OCI-LY7 (cell line): ENCODE measurements around the gene FAM177A1. TPM values are rescaled to one million over a fixed set of nuclear protein-coding genes. Genes with fewer than 3 reads are reported as not detected.

Experiments
- BruUV-seq: library from RNA; stranded (reverse); fragments of 400-500 nt; replicated peaks from 2 replicates; lab custom pipeline; 2021; lab: Mats Ljungman, UMichigan
- CTCF ChIA-PET: fragments of 300-600 bp; sonication (Branson Sonifier 250); formaldehyde crosslinking; loops from one replicate; lab custom pipeline; 2022; ENCODE audit warnings: antibody characterized with exemption; ENCODE audit not compliant: unreplicated experiment; lab: Charles Lee
- POLR2A ChIA-PET: fragments of 300-600 bp; sonication (Branson Sonifier 250); formaldehyde crosslinking; loops from one replicate; lab custom pipeline; 2022; ENCODE audit warnings: antibody characterized with exemption; lab: Charles Lee
- DNase-seq: peaks from one replicate; pipeline ENCODE4 v3.0.0-alpha.2; 2015; ENCODE audit warnings: low spot score
- H2AFZ ChIP-seq: fragments of 200-600 bp; sonication (generic), shearing (Covaris generic); 2 replicates; pipeline ENCODE4 v1.6.1; 2014; ENCODE audit warnings: mild to moderate bottlenecking, antibody characterized with exemption, low read length, moderate library complexity
- H3K27ac ChIP-seq: fragments of 200-600 bp; sonication (generic); 2 replicates; pipeline ENCODE4 v1.5.1; 2014; ENCODE audit warnings: mixed run types, low read depth, mild to moderate bottlenecking, moderate library complexity, low read length, inconsistent platforms; ENCODE audit not compliant: poor library complexity, severe bottlenecking
- H3K36me3 ChIP-seq: fragments of 200-600 bp; sonication (generic); 2 replicates; pipeline ENCODE4 v1.6.1; 2014; ENCODE audit warnings: mild to moderate bottlenecking, antibody characterized with exemption, low read length, moderate library complexity, mixed read lengths; ENCODE audit not compliant: insufficient read depth
- H3K4me1 ChIP-seq: fragments of 200-600 bp; sonication (generic); 2 replicates; pipeline ENCODE4 v1.5.1; 2014; ENCODE audit warnings: mild to moderate bottlenecking, low read length; ENCODE audit not compliant: insufficient read depth, poor library complexity, severe bottlenecking
- H3K4me2 ChIP-seq: fragments of 200-600 bp; sonication (generic); 2 replicates; pipeline ENCODE4 v1.6.1; 2014; ENCODE audit warnings: mild to moderate bottlenecking, low read length
- H3K4me3 ChIP-seq: fragments of 200-600 bp; sonication (generic); 2 replicates; pipeline ENCODE4 v1.5.1; 2014; ENCODE audit warnings: mild to moderate bottlenecking, low read depth, low read length; ENCODE audit not compliant: poor library complexity, severe bottlenecking
- H3K79me2 ChIP-seq: fragments of 200-600 bp; sonication (generic); 2 replicates; pipeline ENCODE4 v1.6.1; 2016; ENCODE audit warnings: low read depth, mild to moderate bottlenecking, low read length, moderate library complexity, mixed read lengths; ENCODE audit not compliant: insufficient read depth
- H3K9me2 ChIP-seq: fragments of 200-600 bp; sonication (generic); 2 replicates; pipeline ENCODE4 v1.6.1; 2016; ENCODE audit warnings: mild to moderate bottlenecking, low read length, mixed read lengths; ENCODE audit not compliant: insufficient read depth
- H3K9me3 ChIP-seq: fragments of 200-600 bp; sonication (generic); 2 replicates; pipeline ENCODE4 v1.6.1; 2014; ENCODE audit warnings: mild to moderate bottlenecking, mixed run types, low read length, mixed read lengths
- H4K20me1 ChIP-seq: fragments of 200-600 bp; sonication (generic); 2 replicates; pipeline ENCODE4 v1.6.1; 2014; ENCODE audit warnings: mild to moderate bottlenecking, antibody characterized with exemption, low read length, moderate library complexity, mixed read lengths; ENCODE audit not compliant: insufficient read depth
- CTCF ChIP-seq: fragments of 200-600 bp; sonication (generic); conservative IDR thresholded peaks from 2 replicates; pipeline ENCODE4 v1.5.1; 2014; ENCODE audit warnings: mild to moderate bottlenecking, antibody characterized with exemption, low read length, moderate library complexity, mixed read lengths
- EZH2phosphoT487 ChIP-seq: fragments of 200-600 bp; sonication (generic); IDR thresholded peaks from 2 replicates; pipeline ENCODE4 v1.6.1; 2018; ENCODE audit warnings: low read depth, borderline replicate concordance, mild to moderate bottlenecking, mixed run types, antibody characterized with exemption, low read length, moderate library complexity, mixed read lengths
- intact Hi-C: fragments of 100-400 bp; cut with micrococcal nuclease; formaldehyde crosslinking; loops from one replicate; pipeline ENCODE4 v1.10.0; 2022; ENCODE audit not compliant: unreplicated experiment
- total RNA-seq, 2 experiments: library from RNA; depleted of rRNA in 1 of 2; stranded (reverse); fragments of >200 nt in 1 of 2; shearing (Covaris generic) in 1 of 2; gene quantifications; 2 replicates each; pipeline ENCODE4 v1.2.3, GENCODE V29; 2014 to 2022

FAM177A1 gene
- total RNA-seq, 2 experiments from 2014 or later = 17.3 to 31.8 TPM

- no peak overlapping the region for H3K4me3 ChIP-seq
- H3K79me2 ChIP-seq = 0 out of 2 replicates have a peak, but pooled peaks cover 3% of the 10 kb centered on the region
- intact Hi-C loops = no loop called here
- BruUV-seq = no TSS peak
- no peak overlapping the region for H2AFZ ChIP-seq
- TF ChIP-seq CTCF (no peak), EZH2phosphoT487 (no peak)
- peaks cover 19% of the 10 kb centered on the region for H3K9me3 ChIP-seq
- no peaks in the 10 kb centered on the region for H3K4me1 ChIP-seq
- ChIA-PET POLR2A (interaction anchor here (0.9 to 1.2 kb wide), 3 partner anchors 9 to 210 kb away, joined by 3 to 4 read pairs (median 4); partner anchors contain the start of gene PRORP), CTCF (no interaction called here)
- H3K27ac ChIP-seq = no peak overlapping the region
- H4K20me1 ChIP-seq = no peaks in the 10 kb centered on the region
- H3K4me2 ChIP-seq = no peak overlapping the region
- H3K9me2 ChIP-seq = no peaks in the 10 kb centered on the region
- DNase-seq = no peak
- H3K36me3 ChIP-seq = peaks cover 70% of the 10 kb centered on the region
Measured at GRCh38 chr14:35114036-35114435, 68.0 kb downstream of the FAM177A1 start.

GRCh38 chr14:35116242-35116641 lies 70.2 kb downstream of the FAM177A1 start:
- ChIA-PET POLR2A (no interaction called here), CTCF (no interaction called here)
- H3K9me3 ChIP-seq = peaks cover 18% of the 10 kb centered on the region
- DNase-seq = no peak
- peaks cover 13% of the 10 kb centered on the region; the same call in 1 of the 2 replicates for H3K79me2 ChIP-seq
- H3K36me3 ChIP-seq = peaks cover 50% of the 10 kb centered on the region
- H4K20me1 ChIP-seq = no peaks in the 10 kb centered on the region
- no peak overlapping the region for H3K4me3 ChIP-seq
- no peak overlapping the region for H2AFZ ChIP-seq
- H3K4me2 ChIP-seq = no peak overlapping the region
- BruUV-seq = no TSS peak
- intact Hi-C loops = no loop called here
- H3K4me1 ChIP-seq = peaks cover 7% of the 10 kb centered on the region
- TF ChIP-seq CTCF = no peak
- no peak for TF ChIP-seq EZH2phosphoT487
- H3K27ac ChIP-seq = no peak overlapping the region
- H3K9me2 ChIP-seq = no peaks in the 10 kb centered on the region

- BruUV-seq = no TSS peak
- H3K4me2 ChIP-seq = no peak overlapping the region
- no peaks in the 10 kb centered on the region for H4K20me1 ChIP-seq
- no peak overlapping the region for H3K27ac ChIP-seq
- H3K9me2 ChIP-seq = no peaks in the 10 kb centered on the region
- TF ChIP-seq CTCF (no peak), EZH2phosphoT487 (no peak)
- CTCF ChIA-PET = no interaction called here
- H3K36me3 ChIP-seq = peaks cover 41% of the 10 kb centered on the region
- no peak overlapping the region for H2AFZ ChIP-seq
- no peak overlapping the region for H3K4me3 ChIP-seq
- peaks cover 17% of the 10 kb centered on the region; the same call in 1 of the 2 replicates for H3K79me2 ChIP-seq
- H3K9me3 ChIP-seq = peaks cover 9% of the 10 kb centered on the region
- peaks cover 7% of the 10 kb centered on the region for H3K4me1 ChIP-seq
- POLR2A ChIA-PET = interaction anchor here (0.7 to 1.0 kb wide), 2 partner anchors 21 to 71 kb away, joined by 3 to 4 read pairs; partner anchors contain the start of gene FAM177A1
- intact Hi-C loops = no loop called here
- DNase-seq = no peak
Measured at GRCh38 chr14:35117112-35117511, 71.0 kb downstream of the FAM177A1 start.
